ENCODE measurements around the gene THAP7. TPM values are rescaled to one million over a fixed set of nuclear protein-coding genes. Genes with fewer than 3 reads are reported as not detected.

Gene THAP7
- total and polyA plus RNA-seq, 2 of the 13 experiments (the other 11 are each of a cell fraction or from before 2014, with no cell fraction given): 13.0 to 25.5 TPM

DNA sequence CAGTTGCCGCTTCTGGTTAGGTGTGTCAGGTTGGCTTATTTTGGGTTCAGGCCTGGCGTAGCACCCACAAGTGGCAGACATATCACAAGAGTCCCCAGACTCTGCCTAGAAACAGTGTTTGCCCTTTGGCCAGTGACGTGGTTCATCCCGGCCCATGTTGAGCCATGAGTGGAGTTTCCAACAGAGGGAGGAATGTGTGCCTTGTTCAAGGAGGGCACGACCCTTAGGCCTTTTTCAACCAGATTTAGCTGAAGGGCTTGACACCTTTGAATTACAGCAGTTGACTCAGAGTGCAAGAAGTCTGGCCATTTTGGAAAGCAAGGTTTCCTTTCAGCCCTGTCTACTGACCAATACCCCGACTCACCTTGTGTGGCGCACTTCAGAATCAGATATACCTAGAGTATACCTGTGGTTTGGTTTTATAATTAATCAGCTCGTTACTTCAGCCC is 50.0 kb downstream of the THAP7 start (continued):
- TF ChIP-seq, protein P1, sequence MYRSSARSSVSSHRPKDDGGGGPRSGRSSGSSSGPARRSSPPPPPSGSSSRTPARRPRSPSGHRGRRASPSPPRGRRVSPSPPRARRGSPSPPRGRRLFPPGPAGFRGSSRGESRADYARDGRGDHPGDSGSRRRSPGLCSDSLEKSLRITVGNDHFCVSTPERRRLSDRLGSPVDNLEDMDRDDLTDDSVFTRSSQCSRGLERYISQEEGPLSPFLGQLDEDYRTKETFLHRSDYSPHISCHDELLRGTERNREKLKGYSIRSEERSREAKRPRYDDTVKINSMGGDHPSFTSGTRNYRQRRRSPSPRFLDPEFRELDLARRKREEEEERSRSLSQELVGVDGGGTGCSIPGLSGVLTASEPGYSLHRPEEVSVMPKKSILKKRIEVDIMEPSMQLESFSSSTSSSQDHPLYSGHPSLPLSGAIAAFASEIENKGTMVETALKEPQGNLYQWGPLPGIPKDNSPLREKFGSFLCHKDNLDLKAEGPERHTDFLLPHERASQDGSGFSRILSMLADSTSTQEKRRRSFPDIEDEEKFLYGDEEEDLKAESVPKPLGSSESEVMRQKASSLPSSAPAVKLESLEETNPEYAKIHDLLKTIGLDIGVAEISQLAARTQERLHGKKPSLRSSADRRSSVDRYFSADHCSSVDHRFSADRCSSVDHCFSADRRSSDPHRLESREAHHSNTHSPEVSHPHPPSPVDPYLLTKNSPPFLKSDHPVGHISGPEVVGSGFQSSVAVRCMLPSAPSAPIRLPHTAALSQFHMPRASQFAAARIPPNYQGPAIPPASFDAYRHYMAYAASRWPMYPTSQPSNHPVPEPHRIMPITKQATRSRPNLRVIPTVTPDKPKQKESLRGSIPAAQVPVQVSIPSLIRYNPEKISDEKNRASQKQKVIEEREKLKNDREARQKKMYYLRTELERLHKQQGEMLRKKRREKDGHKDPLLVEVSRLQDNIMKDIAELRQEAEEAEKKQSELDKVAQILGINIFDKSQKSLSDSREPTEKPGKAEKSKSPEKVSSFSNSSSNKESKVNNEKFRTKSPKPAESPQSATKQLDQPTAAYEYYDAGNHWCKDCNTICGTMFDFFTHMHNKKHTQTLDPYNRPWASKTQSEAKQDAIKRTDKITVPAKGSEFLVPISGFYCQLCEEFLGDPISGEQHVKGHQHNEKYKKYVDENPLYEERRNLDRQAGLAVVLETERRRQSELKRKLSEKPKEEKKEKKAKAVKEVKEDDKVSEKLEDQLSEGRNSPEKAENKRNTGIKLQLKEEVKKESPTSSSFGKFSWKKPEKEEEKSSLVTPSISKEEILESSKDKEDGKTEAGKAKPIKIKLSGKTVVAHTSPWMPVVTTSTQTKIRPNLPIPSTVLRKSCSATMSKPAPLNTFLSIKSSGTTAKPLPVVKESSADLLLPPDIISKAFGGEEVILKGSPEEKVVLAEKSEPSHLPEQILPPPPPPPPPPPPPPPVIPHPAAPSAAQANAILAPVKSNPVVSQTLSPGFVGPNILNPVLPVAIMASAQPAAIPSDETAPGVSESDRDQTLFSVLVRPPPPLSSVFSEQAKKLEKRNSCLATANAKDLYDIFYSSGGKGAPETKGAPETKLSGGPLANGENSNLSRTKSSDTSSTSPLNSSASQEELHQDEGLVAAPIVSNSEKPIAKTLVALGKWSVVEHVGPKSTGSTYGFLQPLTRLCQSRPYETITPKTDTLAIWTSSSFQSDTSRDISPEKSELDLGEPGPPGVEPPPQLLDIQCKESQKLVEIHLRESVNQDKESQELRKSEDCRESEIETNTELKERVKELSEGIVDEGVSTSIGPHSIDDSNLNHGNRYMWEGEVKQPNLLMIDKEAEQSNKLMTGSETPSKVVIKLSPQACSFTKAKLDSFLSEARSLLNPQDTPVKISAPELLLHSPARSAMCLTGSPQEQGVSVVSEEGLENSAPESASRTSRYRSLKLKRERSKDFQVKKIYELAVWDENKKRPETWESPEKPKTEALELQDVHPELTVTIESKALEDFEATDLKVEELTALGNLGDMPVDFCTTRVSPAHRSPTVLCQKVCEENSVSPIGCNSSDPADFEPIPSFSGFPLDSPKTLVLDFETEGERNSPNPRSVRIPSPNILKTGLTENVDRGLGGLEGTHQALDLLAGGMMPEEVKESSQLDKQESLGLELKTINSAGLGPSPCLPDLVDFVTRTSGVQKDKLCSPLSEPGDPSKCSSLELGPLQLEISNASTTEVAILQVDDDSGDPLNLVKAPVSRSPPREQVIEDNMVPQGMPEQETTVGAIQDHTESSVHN (CRISPR knock-in tag; IDR thresholded peaks at IDR 0.05): peak; percentile 51; the same call in 1 of the 2 replicates
- TF ChIP-seq, protein P2, sequence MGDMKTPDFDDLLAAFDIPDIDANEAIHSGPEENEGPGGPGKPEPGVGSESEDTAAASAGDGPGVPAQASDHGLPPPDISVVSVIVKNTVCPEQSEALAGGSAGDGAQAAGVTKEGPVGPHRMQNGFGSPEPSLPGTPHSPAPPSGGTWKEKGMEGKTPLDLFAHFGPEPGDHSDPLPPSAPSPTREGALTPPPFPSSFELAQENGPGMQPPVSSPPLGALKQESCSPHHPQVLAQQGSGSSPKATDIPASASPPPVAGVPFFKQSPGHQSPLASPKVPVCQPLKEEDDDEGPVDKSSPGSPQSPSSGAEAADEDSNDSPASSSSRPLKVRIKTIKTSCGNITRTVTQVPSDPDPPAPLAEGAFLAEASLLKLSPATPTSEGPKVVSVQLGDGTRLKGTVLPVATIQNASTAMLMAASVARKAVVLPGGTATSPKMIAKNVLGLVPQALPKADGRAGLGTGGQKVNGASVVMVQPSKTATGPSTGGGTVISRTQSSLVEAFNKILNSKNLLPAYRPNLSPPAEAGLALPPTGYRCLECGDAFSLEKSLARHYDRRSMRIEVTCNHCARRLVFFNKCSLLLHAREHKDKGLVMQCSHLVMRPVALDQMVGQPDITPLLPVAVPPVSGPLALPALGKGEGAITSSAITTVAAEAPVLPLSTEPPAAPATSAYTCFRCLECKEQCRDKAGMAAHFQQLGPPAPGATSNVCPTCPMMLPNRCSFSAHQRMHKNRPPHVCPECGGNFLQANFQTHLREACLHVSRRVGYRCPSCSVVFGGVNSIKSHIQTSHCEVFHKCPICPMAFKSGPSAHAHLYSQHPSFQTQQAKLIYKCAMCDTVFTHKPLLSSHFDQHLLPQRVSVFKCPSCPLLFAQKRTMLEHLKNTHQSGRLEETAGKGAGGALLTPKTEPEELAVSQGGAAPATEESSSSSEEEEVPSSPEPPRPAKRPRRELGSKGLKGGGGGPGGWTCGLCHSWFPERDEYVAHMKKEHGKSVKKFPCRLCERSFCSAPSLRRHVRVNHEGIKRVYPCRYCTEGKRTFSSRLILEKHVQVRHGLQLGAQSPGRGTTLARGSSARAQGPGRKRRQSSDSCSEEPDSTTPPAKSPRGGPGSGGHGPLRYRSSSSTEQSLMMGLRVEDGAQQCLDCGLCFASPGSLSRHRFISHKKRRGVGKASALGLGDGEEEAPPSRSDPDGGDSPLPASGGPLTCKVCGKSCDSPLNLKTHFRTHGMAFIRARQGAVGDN (CRISPR knock-in tag; IDR thresholded peaks at IDR 0.05): peak; percentile 87
- no peak for TF ChIP-seq ZNF207 (IDR thresholded peaks at IDR 0.05; ENCODE audit: borderline replicate concordance)
- no peak for TF ChIP-seq RELA (CRISPR knock-in tag; IDR thresholded peaks at IDR 0.05)
- no peak for TF ChIP-seq ATF7 (IDR thresholded peaks at IDR 0.05)
- TF ChIP-seq ATF7 (CRISPR knock-in tag; IDR thresholded peaks at IDR 0.05): peak; percentile 61; the same call in 1 of the 2 replicates
- TF ChIP-seq KDM1A (CRISPR knock-in tag; IDR thresholded peaks at IDR 0.05): no peak
- 0 out of 2 replicates have a peak, but pooled peaks have one; percentile 16 for TF ChIP-seq TBX3 (IDR thresholded peaks at IDR 0.05; ENCODE audit: borderline replicate concordance)
- TF ChIP-seq HNRNPH1 (optimal IDR thresholded peaks at IDR 0.05; ENCODE audit: low read depth, low read length): no peak
- TF ChIP-seq POLR2A (IDR thresholded peaks at IDR 0.05; ENCODE audit: insufficient read depth in 1 of 2, low read depth in 2 of 2, low read length in 2 of 2): no peak
- TF ChIP-seq, protein P3, sequence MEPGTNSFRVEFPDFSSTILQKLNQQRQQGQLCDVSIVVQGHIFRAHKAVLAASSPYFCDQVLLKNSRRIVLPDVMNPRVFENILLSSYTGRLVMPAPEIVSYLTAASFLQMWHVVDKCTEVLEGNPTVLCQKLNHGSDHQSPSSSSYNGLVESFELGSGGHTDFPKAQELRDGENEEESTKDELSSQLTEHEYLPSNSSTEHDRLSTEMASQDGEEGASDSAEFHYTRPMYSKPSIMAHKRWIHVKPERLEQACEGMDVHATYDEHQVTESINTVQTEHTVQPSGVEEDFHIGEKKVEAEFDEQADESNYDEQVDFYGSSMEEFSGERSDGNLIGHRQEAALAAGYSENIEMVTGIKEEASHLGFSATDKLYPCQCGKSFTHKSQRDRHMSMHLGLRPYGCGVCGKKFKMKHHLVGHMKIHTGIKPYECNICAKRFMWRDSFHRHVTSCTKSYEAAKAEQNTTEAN (CRISPR knock-in tag; conservative IDR thresholded peaks at IDR 0.05): 0 out of 2 replicates have a peak, but pooled peaks have one; percentile 46
- TF ChIP-seq HNRNPUL1 (IDR thresholded peaks at IDR 0.05; ENCODE audit: low read depth, low read length): no peak
- 0 out of 2 replicates have a peak, but pooled peaks have one; percentile 36 for TF ChIP-seq ZNF772 (CRISPR knock-in tag; IDR thresholded peaks at IDR 0.05)
- TF ChIP-seq, protein P4, sequence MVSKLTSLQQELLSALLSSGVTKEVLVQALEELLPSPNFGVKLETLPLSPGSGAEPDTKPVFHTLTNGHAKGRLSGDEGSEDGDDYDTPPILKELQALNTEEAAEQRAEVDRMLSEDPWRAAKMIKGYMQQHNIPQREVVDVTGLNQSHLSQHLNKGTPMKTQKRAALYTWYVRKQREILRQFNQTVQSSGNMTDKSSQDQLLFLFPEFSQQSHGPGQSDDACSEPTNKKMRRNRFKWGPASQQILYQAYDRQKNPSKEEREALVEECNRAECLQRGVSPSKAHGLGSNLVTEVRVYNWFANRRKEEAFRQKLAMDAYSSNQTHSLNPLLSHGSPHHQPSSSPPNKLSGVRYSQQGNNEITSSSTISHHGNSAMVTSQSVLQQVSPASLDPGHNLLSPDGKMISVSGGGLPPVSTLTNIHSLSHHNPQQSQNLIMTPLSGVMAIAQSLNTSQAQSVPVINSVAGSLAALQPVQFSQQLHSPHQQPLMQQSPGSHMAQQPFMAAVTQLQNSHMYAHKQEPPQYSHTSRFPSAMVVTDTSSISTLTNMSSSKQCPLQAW (CRISPR knock-in tag; IDR thresholded peaks at IDR 0.05): no peak
- no peak for TF ChIP-seq KAT8 (CRISPR knock-in tag; IDR thresholded peaks at IDR 0.05)
